ENCODE measurements around the gene DNAH11.

Gene DNAH11

GRCh38 chr7:21886396-21886795, 343.6 kb downstream of the DNAH11 start:
- TF ChIP-seq TEAD4 (IDR thresholded peaks at IDR 0.05) (no peak), YY1 (IDR thresholded peaks at IDR 0.05; ENCODE audit: low read depth) (no peak), REST (IDR thresholded peaks at IDR 0.05; ENCODE audit: low read depth) (no peak), FOXM1 (IDR thresholded peaks at IDR 0.05; ENCODE audit: borderline replicate concordance, low read depth) (no peak), CEBPB (IDR thresholded peaks at IDR 0.05) (no peak), TCF12 (IDR thresholded peaks at IDR 0.05; ENCODE audit: low read depth) (no peak), CREB1 (IDR thresholded peaks at IDR 0.05; ENCODE audit: low read depth) (no peak), NFIC (IDR thresholded peaks at IDR 0.05) (no peak), ZBTB7A (IDR thresholded peaks at IDR 0.05; ENCODE audit: low read depth) (no peak), TAF1 (IDR thresholded peaks at IDR 0.05; ENCODE audit: low read depth) (no peak), RAD21 (IDR thresholded peaks at IDR 0.05; ENCODE audit: low read depth) (no peak), EGR1 (IDR thresholded peaks at IDR 0.05) (no peak), MAX (IDR thresholded peaks at IDR 0.05) (no peak), USF1 (IDR thresholded peaks at IDR 0.05) (no peak), EP300 (IDR thresholded peaks at IDR 0.05; ENCODE audit: borderline replicate concordance) (no peak)

- TF ChIP-seq TEAD4 (IDR thresholded peaks at IDR 0.05) (no peak), REST (IDR thresholded peaks at IDR 0.05; ENCODE audit: low read depth) (no peak), CREB1 (IDR thresholded peaks at IDR 0.05; ENCODE audit: low read depth) (no peak), USF1 (IDR thresholded peaks at IDR 0.05) (no peak), RAD21 (IDR thresholded peaks at IDR 0.05; ENCODE audit: low read depth) (no peak), ZBTB7A (IDR thresholded peaks at IDR 0.05; ENCODE audit: low read depth) (no peak), MAX (IDR thresholded peaks at IDR 0.05) (no peak), NFIC (IDR thresholded peaks at IDR 0.05) (no peak), EGR1 (IDR thresholded peaks at IDR 0.05) (no peak), CEBPB (IDR thresholded peaks at IDR 0.05) (no peak), TCF12 (IDR thresholded peaks at IDR 0.05; ENCODE audit: low read depth) (no peak), FOXM1 (IDR thresholded peaks at IDR 0.05; ENCODE audit: borderline replicate concordance, low read depth) (no peak), TAF1 (IDR thresholded peaks at IDR 0.05; ENCODE audit: low read depth) (no peak), YY1 (IDR thresholded peaks at IDR 0.05; ENCODE audit: low read depth) (no peak), EP300 (IDR thresholded peaks at IDR 0.05; ENCODE audit: borderline replicate concordance) (no peak)
Measured at GRCh38 chr7:21887353-21887752, 344.5 kb downstream of the DNAH11 start.

- TF ChIP-seq TCF12 (IDR thresholded peaks at IDR 0.05; ENCODE audit: low read depth): no peak
- no peak for TF ChIP-seq EGR1 (IDR thresholded peaks at IDR 0.05)
- no peak for TF ChIP-seq TEAD4 (IDR thresholded peaks at IDR 0.05)
- TF ChIP-seq YY1 (IDR thresholded peaks at IDR 0.05; ENCODE audit: low read depth): no peak
- TF ChIP-seq TAF1 (IDR thresholded peaks at IDR 0.05; ENCODE audit: low read depth): no peak
- no peak for TF ChIP-seq EP300 (IDR thresholded peaks at IDR 0.05; ENCODE audit: borderline replicate concordance)
- TF ChIP-seq CREB1 (IDR thresholded peaks at IDR 0.05; ENCODE audit: low read depth): no peak
- no peak for TF ChIP-seq ZBTB7A (IDR thresholded peaks at IDR 0.05; ENCODE audit: low read depth)
- TF ChIP-seq REST (IDR thresholded peaks at IDR 0.05; ENCODE audit: low read depth): no peak
- no peak for TF ChIP-seq NFIC (IDR thresholded peaks at IDR 0.05)
- TF ChIP-seq FOXM1 (IDR thresholded peaks at IDR 0.05; ENCODE audit: borderline replicate concordance, low read depth): no peak
- TF ChIP-seq RAD21 (IDR thresholded peaks at IDR 0.05; ENCODE audit: low read depth): no peak
- no peak for TF ChIP-seq USF1 (IDR thresholded peaks at IDR 0.05)
- no peak for TF ChIP-seq CEBPB (IDR thresholded peaks at IDR 0.05)
Measured at GRCh38 chr7:21887779-21888178, 344.9 kb downstream of the DNAH11 start.

- TF ChIP-seq RAD21 (IDR thresholded peaks at IDR 0.05; ENCODE audit: low read depth): no peak
- no peak for TF ChIP-seq ZBTB7A (IDR thresholded peaks at IDR 0.05; ENCODE audit: low read depth)
- TF ChIP-seq REST (IDR thresholded peaks at IDR 0.05; ENCODE audit: low read depth): no peak
- TF ChIP-seq USF1 (IDR thresholded peaks at IDR 0.05): no peak
- TF ChIP-seq CEBPB (IDR thresholded peaks at IDR 0.05): no peak
- TF ChIP-seq EP300 (IDR thresholded peaks at IDR 0.05; ENCODE audit: borderline replicate concordance): no peak
- no peak for TF ChIP-seq MAX (IDR thresholded peaks at IDR 0.05)
- no peak for TF ChIP-seq YY1 (IDR thresholded peaks at IDR 0.05; ENCODE audit: low read depth)
- no peak for TF ChIP-seq CREB1 (IDR thresholded peaks at IDR 0.05; ENCODE audit: low read depth)
- no peak for TF ChIP-seq EGR1 (IDR thresholded peaks at IDR 0.05)
- no peak for TF ChIP-seq TAF1 (IDR thresholded peaks at IDR 0.05; ENCODE audit: low read depth)
- no peak for TF ChIP-seq TEAD4 (IDR thresholded peaks at IDR 0.05)
- no peak for TF ChIP-seq NFIC (IDR thresholded peaks at IDR 0.05)
- TF ChIP-seq TCF12 (IDR thresholded peaks at IDR 0.05; ENCODE audit: low read depth): no peak
- TF ChIP-seq FOXM1 (IDR thresholded peaks at IDR 0.05; ENCODE audit: borderline replicate concordance, low read depth): no peak
Measured at GRCh38 chr7:21891291-21891690, 348.5 kb downstream of the DNAH11 start.

All from Ishikawa (cell line).